AG10803 (cell line): ENCODE data around the gene LDB3.

Experiments used
- DNase-seq: peaks from one replicate; pipeline ENCODE4 v3.0.0; 2010; ENCODE audit warnings: low read depth
- H3K4me3 ChIP-seq: 2 replicates; pipeline ENCODE4 v1.5.1; 2011; ENCODE audit warnings: mild to moderate bottlenecking, low read length, control low read depth
- CTCF ChIP-seq: conservative IDR thresholded peaks from 2 replicates; pipeline ENCODE4 v1.5.1; 2011; ENCODE audit warnings: mild to moderate bottlenecking, low read length, control low read depth, inconsistent platforms

Gene LDB3

GRCh38 chr10:86651631-86652331, 16.5 kb upstream of the LDB3 start:
- TF ChIP-seq CTCF, result no peak
- DNase-seq, result no peak

GRCh38 chr10:86652361-86653202, 15.7 kb upstream of the LDB3 start:
- DNase-seq, result no peak
- no peak overlapping the region for H3K4me3 ChIP-seq
- no peak for TF ChIP-seq CTCF

More at GRCh38 chr10:86651631-86652331, 16.5 kb upstream of the LDB3 start:
- no peak overlapping the region for H3K4me3 ChIP-seq

GRCh38 chr10:86653379-86653778, 14.9 kb upstream of the LDB3 start:
- TF ChIP-seq CTCF, result no peak
- no peak overlapping the region for H3K4me3 ChIP-seq
- no peak for DNase-seq

GRCh38 chr10:86653987-86654386, 14.3 kb upstream of the LDB3 start:
- DNase-seq, result no peak
- no peak for TF ChIP-seq CTCF
- H3K4me3 ChIP-seq, result no peak overlapping the region

GRCh38 chr10:86654411-86655172, 13.7 kb upstream of the LDB3 start, which contains the start of gene OPN4:
OPN4 (plus strand) TSS chr10:86654547; CDS start chr10:86654784, 237 bp downstream.
- no peak for DNase-seq
- no peak within 1 kb of the TSS for H3K4me3 ChIP-seq
- no peak for TF ChIP-seq CTCF

GRCh38 chr10:86655173-86655540, 13.2 kb upstream of the LDB3 start:
- H3K4me3 ChIP-seq, result no peak overlapping the region
- TF ChIP-seq CTCF, result no peak

More at GRCh38 chr10:86655173-86655540, 13.2 kb upstream of the LDB3 start:
- DNase-seq, result no peak
